GM10248 (cell line): ENCODE data around the gene ULK1.

Experiments used
- CTCF ChIA-PET: fragments of 300-600 bp; sonication (Branson Sonifier 250); formaldehyde crosslinking; extraction: SDS; loops from one replicate; lab custom pipeline; 2021; ENCODE audit warnings: antibody characterized with exemption; lab: Yijun Ruan, JAX
- POLR2A ChIA-PET: fragments of 350-650 bp; sonication (Branson Sonifier 250); formaldehyde crosslinking; extraction: SDS; loops from one replicate; lab custom pipeline; 2020; ENCODE audit warnings: antibody characterized with exemption; lab: Yijun Ruan, JAX
- DNase-seq: peaks from one replicate; pipeline ENCODE4 v3.0.0; 2012; ENCODE audit errors: extremely low spot score
- CTCF ChIP-seq: IDR thresholded peaks from 2 replicates; pipeline ENCODE4 v1.5.1; 2012; ENCODE audit warnings: mild to moderate bottlenecking, low read depth; ENCODE audit errors: extremely low read depth, missing control alignments, control extremely low read depth

The ULK1 gene

GRCh38 chr12:131915000-131915689, 20.7 kb downstream of the ULK1 start:
- ChIA-PET POLR2A (no interaction called here), CTCF (interaction anchor here (1.2 kb wide), 1 partner anchor 9 kb away, joined by 3 read pairs; no protein-coding TSS in a partner anchor)
- DNase-seq, result no peak
- no peak for TF ChIP-seq CTCF

- no peak for TF ChIP-seq CTCF
- ChIA-PET POLR2A (no interaction called here), CTCF (interaction anchor here (1.2 kb wide), 1 partner anchor 9 kb away, joined by 3 read pairs; no protein-coding TSS in a partner anchor)
- DNase-seq, result no peak
These were observed 21.4 kb downstream of the ULK1 start for GRCh38 chr12:131915823-131916222.

- TF ChIP-seq CTCF, result no peak
- no peak for DNase-seq
- CTCF ChIA-PET, result interaction anchor here (1.2 kb wide), 1 partner anchor 10 kb away, joined by 3 read pairs; no protein-coding TSS in a partner anchor
- POLR2A ChIA-PET, result no interaction called here
These were observed 22.1 kb downstream of the ULK1 start for GRCh38 chr12:131916306-131917138.

DNA sequence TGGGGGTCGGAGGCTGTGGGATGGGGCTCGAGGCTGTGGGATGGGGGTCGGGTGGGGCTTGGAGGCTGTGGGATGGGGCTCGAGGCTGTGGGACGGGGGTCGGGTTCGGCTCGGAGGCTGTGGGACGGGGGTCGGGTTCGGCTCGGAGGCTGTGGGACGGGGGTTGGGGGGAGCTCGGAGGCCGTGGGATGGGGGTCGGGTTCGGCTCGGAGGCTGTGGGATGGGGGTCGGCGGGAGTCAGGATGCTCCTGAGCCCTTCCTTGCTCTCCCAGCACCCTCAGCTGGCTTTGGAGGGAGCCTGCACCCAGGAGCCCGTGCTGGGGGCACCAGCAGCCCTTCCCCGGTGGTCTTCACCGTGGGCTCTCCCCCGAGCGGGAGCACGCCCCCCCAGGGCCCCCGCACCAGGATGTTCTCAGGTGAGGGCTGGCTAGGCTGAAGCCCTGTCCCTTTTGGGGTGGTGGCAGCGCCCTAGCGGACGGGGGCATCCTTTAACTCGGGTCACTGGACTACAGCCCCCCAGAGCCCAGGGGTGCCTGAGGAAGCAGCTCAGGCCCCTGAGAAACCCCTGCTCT, 22.8 kb downstream of the ULK1 start:
- ChIA-PET POLR2A (no interaction called here), CTCF (no interaction called here)
- no peak for DNase-seq
- TF ChIP-seq CTCF, result no peak

DNA sequence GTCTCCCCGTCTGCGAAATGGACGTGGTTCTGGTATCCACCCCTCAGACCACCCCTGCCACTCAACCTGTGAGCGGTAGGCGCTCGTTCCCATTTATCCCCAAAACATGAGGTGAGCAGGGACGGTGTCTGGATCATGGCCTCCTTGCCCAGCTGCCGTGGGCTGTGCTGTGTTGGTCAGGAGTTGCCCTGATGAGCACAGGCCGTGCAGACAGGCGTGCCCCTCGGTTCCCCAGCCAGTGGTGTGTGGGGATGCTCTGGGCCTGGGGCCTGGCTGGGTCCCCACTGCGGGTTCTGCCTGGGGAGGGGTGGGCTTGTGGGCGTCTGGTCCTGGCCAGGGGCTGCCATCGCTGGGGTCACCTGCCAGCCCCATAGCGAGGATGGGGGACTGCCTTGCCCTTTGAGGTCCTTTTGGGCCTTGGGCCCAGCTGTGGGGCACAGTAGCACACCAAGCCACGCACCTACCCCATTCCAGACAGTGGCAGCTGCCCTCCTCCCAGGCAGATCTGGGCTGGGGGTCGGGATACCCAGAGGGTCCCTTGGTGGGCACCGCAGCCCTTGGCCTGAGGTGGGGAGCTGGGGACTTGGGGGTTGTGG, 23.4 kb downstream of the ULK1 start:
- POLR2A ChIA-PET, result no interaction called here
- no peak for DNase-seq
- CTCF ChIA-PET, result no interaction called here
- no peak for TF ChIP-seq CTCF
